ENCODE data around the gene PCOLCE2.

The PCOLCE2 gene

DNA sequence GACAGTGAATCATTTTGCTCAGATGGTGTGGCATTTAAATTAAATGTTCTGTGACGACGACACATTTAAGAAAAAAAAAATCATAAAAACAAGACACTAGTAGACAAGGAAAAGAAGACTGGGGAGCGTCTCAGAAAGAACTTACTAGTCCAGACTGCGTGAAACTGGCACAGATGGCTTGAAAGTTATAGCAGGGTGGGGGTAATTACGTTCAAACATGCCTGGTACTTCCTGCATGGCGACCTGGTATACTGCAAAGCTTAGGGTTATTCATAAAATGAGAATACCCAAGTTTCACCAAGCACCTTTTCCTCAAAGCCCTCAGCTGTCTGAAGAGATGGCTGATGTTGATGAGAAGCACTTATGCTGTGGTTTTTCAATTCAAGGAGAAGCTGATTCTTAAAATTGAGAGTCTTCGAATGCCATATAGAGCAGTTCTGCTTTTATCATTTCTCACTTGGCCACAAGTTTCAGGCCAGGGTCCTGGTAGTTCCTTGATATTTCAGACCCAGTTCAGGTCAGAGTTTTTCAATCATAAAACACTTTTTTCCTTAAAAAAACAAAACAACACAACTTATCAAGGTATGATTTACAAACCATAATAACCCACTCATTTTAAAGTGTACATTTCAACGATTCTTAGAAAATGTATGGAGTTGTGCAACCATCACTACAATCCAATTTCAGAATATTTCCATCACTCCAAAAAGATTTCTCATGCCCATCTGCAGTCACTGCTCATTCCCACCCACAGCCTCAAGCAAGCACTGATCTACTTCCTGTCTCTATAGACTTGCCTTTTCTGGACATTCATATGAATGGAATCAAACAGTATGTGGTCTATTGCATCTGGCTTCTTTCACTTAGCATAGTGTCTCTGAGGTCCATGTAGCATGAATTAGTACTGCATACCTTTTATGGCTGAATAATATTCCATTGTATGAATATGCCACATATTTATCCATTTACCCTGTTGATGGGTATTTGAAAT, 24.7 kb downstream of the PCOLCE2 start:
- no peak for DNase-seq

DNA sequence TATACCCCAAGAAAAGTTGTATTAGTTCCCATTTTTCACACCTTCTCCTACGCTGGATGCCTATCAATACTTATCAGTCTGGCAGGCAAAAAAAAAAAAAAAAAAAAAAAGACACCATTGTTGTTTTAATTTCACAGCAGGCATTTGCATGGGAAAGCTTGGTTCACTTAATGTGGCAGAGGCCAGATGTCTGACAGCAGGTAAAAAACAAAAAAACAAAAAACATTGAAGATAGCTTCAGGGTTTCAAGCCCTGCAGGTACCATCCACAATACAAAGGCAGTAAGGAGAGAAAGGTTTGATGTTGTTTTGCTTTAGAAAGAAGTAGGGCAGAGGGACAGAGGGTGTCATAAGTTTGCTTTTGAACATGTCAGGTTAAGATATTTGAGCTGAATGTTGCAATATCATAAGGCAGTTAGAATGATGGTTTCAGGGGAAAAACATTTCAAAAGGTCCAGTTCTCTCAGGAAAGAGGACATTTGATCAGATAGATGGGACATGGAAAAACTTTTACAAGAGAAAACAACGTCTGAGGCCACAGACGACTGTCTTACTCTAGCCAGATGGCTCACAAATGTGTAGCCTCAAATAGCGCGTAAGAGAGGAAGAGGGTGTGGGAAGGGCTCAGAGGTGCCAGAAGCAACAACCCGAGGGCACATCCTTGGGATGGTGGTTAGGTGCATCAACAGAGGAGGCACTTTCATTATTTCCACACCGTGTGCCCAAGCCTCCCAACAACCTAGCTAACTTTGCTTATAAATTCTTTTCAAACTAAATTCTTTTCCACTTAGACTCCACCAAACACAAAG, 25.7 kb downstream of the PCOLCE2 start:
- no peak for DNase-seq

- DNase-seq: no peak
These were observed 27.0 kb downstream of the PCOLCE2 start for GRCh38 chr3:142861926-142862325.

DNA sequence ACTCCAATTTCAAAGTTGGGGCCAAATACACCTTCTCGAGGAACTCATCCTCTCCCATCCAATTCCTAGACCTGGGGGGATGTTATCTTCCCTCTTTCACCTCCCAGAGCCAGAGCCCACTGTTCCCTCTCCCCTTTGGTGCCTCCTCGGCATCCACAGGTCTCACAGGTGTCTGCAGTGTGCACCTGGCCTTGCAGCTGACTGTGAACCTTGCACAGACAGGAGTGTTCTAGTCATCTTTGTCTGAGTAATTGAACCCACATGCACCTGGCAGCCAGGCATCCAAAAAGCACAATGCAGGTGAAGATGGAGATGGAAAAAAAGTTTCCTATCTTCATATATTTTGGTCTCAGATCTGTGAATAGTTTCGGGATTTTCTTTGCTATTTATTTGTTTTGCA, 30.8 kb downstream of the PCOLCE2 start:
- DNase-seq: no peak

GRCh38 chr3:142857056-142857455, 31.8 kb downstream of the PCOLCE2 start:
- no peak for DNase-seq

GRCh38 chr3:142853270-142854168, 35.4 kb downstream of the PCOLCE2 start:
- no peak for DNase-seq

GRCh38 chr3:142852009-142852408, 36.9 kb downstream of the PCOLCE2 start:
- DNase-seq: no peak

- DNase-seq: no peak
These were observed 38.4 kb downstream of the PCOLCE2 start for GRCh38 chr3:142850395-142851023.

GRCh38 chr3:142849148-142849547, 39.7 kb downstream of the PCOLCE2 start:
- no peak for DNase-seq

DNA sequence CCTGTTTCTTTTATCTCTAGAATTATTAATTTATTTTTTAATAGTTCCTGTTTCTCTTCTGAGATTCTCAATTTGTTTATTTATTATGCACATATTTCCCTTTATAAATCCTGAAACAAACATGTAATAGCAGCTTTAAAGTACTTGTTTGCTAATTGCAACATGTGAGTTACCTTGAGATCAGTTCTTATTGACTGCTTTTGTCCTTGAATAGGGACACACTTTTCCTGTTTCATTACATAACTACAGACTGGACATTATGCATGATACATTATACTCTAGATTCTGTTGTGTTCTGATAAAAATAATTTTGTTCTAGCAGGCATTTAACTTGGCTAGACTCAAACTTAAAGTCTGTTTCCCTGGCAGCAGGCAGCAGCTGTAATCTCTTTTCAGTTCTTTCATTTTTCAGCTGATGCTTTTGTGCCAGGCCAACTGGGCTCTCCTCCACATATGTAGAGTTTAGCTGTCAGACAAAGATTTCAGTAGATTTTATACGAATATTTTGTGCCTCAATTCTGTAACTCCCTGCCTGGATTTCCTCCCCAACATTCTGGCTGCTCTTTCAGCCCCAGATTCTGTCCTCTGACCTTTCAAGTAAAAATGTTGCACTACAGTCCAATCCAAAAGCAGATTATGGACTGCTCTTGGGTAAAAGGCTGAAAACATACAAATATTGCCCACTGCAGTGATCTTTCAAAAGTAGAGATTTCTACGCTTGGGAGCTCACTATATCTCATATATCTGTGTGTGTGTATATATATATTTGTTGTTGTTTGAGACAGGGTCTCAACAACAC, 41.9 kb downstream of the PCOLCE2 start:
- DNase-seq: no peak

GRCh38 chr3:142844339-142844977, 44.4 kb downstream of the PCOLCE2 start:
- DNase-seq: no peak

GRCh38 chr3:142839831-142840230, 49.1 kb downstream of the PCOLCE2 start:
- no peak for DNase-seq

DNA sequence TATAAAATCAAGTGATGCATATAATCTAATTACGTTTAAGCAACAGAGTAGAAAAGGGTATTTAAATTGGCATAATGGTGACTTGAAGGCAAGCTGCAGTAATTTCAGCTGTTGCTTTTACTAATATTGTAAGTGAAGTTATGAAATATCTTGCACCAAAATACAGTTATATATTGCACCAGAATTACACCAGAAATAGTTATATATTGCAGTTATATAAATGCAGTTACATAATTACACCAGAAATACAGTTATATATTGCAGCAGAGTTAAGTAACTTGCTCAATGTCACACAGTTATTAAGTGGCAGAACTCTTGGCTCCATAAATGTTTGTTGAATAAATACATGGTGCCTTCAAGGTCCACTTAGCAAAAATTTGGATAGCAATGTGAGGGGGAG, 51.4 kb downstream of the PCOLCE2 start:
- no peak for DNase-seq

- DNase-seq: peak; percentile 2 to 44 (median 6)
These were observed 60.1 kb downstream of the PCOLCE2 start for GRCh38 chr3:142828703-142829305.

GRCh38 chr3:142819179-142819578, 69.7 kb downstream of the PCOLCE2 start:
- no peak for DNase-seq

GRCh38 chr3:142818651-142819050, 70.2 kb downstream of the PCOLCE2 start:
- DNase-seq: no peak

DNA sequence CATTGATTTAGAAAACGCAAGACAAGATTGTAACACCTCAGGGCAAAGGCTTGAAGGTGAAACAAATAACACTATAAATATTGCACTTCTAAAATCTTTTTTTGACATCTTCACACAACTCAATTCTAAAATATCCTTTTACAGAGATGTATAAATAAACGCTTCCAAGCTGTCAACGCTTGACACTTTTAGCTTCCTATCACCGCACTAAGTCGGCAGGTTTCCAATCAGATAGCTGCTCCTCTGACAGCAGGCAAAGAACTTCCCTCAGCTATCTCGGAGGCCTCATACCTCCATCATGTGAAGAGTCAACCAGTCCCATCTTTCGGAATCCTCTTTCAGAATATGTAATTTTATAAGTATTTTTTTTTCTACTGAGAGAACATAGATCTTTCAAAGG, 71.0 kb downstream of the PCOLCE2 start:
- DNase-seq: no peak

DNA sequence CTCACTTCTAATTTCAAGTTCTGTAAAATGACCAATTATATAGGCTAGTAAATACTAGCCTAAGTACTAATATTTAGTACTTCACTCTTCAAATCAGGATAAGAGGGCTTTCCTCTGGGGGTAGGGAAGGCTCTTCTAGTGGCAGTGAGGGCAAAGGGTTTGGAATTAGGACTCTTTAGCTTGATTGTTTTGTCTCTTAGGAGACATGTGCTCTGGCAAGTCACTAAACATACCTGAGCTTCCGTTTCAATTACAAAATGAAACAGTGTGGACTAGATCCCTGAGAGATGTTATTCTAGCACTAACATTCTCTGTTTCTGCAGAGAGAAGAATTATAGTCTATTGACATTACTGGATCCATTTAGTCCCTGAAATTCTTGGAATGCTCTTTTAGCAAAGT, 71.5 kb downstream of the PCOLCE2 start:
- DNase-seq: no peak

- DNase-seq: no peak
These were observed 73.1 kb downstream of the PCOLCE2 start for GRCh38 chr3:142815803-142816202.

DNA sequence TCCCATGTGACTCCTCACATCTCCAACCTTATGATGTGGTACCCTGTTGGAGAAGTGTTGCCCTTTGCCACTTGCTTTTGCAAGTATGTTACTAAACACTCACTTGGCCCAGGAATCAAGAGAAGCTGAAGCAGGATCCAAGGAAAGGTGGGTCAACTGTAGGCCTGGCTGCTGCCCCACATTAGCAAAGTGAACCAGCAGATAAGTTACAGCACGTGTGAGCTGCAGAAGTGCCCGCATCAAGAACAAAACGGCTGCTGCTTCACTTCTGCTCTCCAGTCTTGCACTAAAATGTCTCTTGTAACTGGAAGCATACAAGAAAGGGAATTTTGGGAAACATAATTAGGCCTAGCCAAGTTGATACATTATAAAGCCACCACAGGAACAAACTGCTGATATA, 79.6 kb downstream of the PCOLCE2 start:
- DNase-seq: no peak

All from activated CD4-positive, CD25-positive, alpha-beta regulatory T cell (primary cell).